GM21528 (cell line): ENCODE data around the gene NFKB1.

ENCODE experiments used
- ATAC-seq: cut with Tn5 transposase; IDR thresholded peaks from one replicate; pipeline ENCODE4 v1.9.1; 2021; ENCODE audit warnings: mild to moderate bottlenecking, moderate library complexity; ENCODE audit not compliant: unreplicated experiment, low FRiP score

The NFKB1 gene

GRCh38 chr4:102529977-102530376, 28.8 kb downstream of the NFKB1 start:
- ATAC-seq: no peak

- no peak for ATAC-seq
These were observed 29.8 kb downstream of the NFKB1 start for GRCh38 chr4:102530986-102531385.

GRCh38 chr4:102531462-102531861, 30.3 kb downstream of the NFKB1 start:
- ATAC-seq: no peak

GRCh38 chr4:102533348-102533747, 32.2 kb downstream of the NFKB1 start:
- ATAC-seq: no peak

GRCh38 chr4:102533904-102534303, 32.7 kb downstream of the NFKB1 start:
- ATAC-seq: no peak

- no peak for ATAC-seq
These were observed 33.7 kb downstream of the NFKB1 start for GRCh38 chr4:102534845-102535244.

- ATAC-seq: no peak
These were observed 34.4 kb downstream of the NFKB1 start for GRCh38 chr4:102535398-102536082.

- ATAC-seq: no peak
These were observed 35.6 kb downstream of the NFKB1 start for GRCh38 chr4:102536768-102537167.

GRCh38 chr4:102537269-102537668, 36.1 kb downstream of the NFKB1 start:
- ATAC-seq: no peak

- ATAC-seq: no peak
These were observed 40.5 kb downstream of the NFKB1 start for GRCh38 chr4:102541697-102542096.

- peak; percentile 77 for ATAC-seq
These were observed 42.1 kb downstream of the NFKB1 start for GRCh38 chr4:102543030-102543928.

GRCh38 chr4:102546635-102547034, 45.5 kb downstream of the NFKB1 start:
- ATAC-seq: no peak

GRCh38 chr4:102547973-102548372, 46.8 kb downstream of the NFKB1 start:
- no peak for ATAC-seq

GRCh38 chr4:102551958-102552565, 50.9 kb downstream of the NFKB1 start:
- ATAC-seq: no peak

- ATAC-seq: no peak
These were observed 51.6 kb downstream of the NFKB1 start for GRCh38 chr4:102552781-102553180.

GRCh38 chr4:102553982-102554381, 52.8 kb downstream of the NFKB1 start:
- ATAC-seq: no peak

- no peak for ATAC-seq
These were observed 53.3 kb downstream of the NFKB1 start for GRCh38 chr4:102554482-102554881.

- no peak for ATAC-seq
These were observed 53.8 kb downstream of the NFKB1 start for GRCh38 chr4:102554992-102555391.

GRCh38 chr4:102557636-102558035, 56.5 kb downstream of the NFKB1 start:
- ATAC-seq: no peak

GRCh38 chr4:102560115-102560514, 59.0 kb downstream of the NFKB1 start:
- ATAC-seq: no peak

- ATAC-seq: no peak
These were observed 59.6 kb downstream of the NFKB1 start for GRCh38 chr4:102560571-102561341.
